ENCODE measurements around the gene PAOX. TPM values are rescaled to one million over a fixed set of nuclear protein-coding genes. Genes with fewer than 3 reads are reported as not detected.
"Not testable (repeated sequence)": the region's sequence is repeated elsewhere in the genome, so short reads cannot be mapped to it uniquely, and the experiment has no call there.

Gene PAOX
- total RNA-seq, 1 experiment from 2014 or later, result 1.2 TPM

- H3K36me3 Mint-ChIP-seq (ENCODE audit: insufficient read depth, unreplicated experiment), result no peaks in the 10 kb centered on the region
- no TSS peak for BruUV-seq (replicated peaks)
- intact Hi-C loops (cut with micrococcal nuclease), result no loop called here
- H3K9me3 Mint-ChIP-seq (ENCODE audit: unreplicated experiment), result no peaks in the 10 kb centered on the region
- no peaks in the 10 kb centered on the region for H3K4me1 Mint-ChIP-seq (ENCODE audit: insufficient read depth, unreplicated experiment)
- no peak for TF ChIP-seq CTCF (IDR thresholded peaks at IDR 0.05; ENCODE audit: unreplicated experiment)
- no peaks in the 10 kb centered on the region for H3K27me3 Mint-ChIP-seq (ENCODE audit: insufficient read depth, unreplicated experiment)
- ChIA-PET POLR2A (no interaction called here), CTCF (interaction anchor here (0.7 to 1.0 kb wide), 2 partner anchors 55 to 77 kb away, joined by 3 read pairs; no protein-coding TSS in a partner anchor)
- H3K27ac Mint-ChIP-seq (ENCODE audit: low read depth, unreplicated experiment), result no peak overlapping the region
- H3K4me3 Mint-ChIP-seq (ENCODE audit: unreplicated experiment), result no peak overlapping the region
- DNase-seq (ENCODE audit: unreplicated experiment), result no peak
These were observed 5.0 kb downstream of the PAOX start for GRCh38 chr10:133384071-133384470.

- CTCF ChIA-PET, result interaction anchor here (0.7 kb wide), 2 partner anchors 8 to 258 kb away, joined by 5 read pairs; no protein-coding TSS in a partner anchor
- no peaks in the 10 kb centered on the region for H3K4me1 Mint-ChIP-seq (ENCODE audit: insufficient read depth, unreplicated experiment)
- TF ChIP-seq CTCF (IDR thresholded peaks at IDR 0.05; ENCODE audit: unreplicated experiment), result no peak
- H3K27ac Mint-ChIP-seq (ENCODE audit: low read depth, unreplicated experiment), result no peak overlapping the region
- BruUV-seq (replicated peaks), result no TSS peak
- H3K9me3 Mint-ChIP-seq (ENCODE audit: unreplicated experiment), result no peaks in the 10 kb centered on the region
- no peaks in the 10 kb centered on the region for H3K36me3 Mint-ChIP-seq (ENCODE audit: insufficient read depth, unreplicated experiment)
- no peak overlapping the region for H3K4me3 Mint-ChIP-seq (ENCODE audit: unreplicated experiment)
- H3K27me3 Mint-ChIP-seq (ENCODE audit: insufficient read depth, unreplicated experiment), result no peaks in the 10 kb centered on the region
- no peak for DNase-seq (ENCODE audit: unreplicated experiment)
- POLR2A ChIA-PET, result interaction anchor here (0.7 to 2.2 kb wide), 2 partner anchors 8 to 27 kb away, joined by 3 to 4 read pairs; no protein-coding TSS in a partner anchor
- intact Hi-C loops (cut with micrococcal nuclease), result no loop called here
These were observed 6.2 kb downstream of the PAOX start for GRCh38 chr10:133385214-133385613.

GRCh38 chr10:133386951-133387350 lies 7.9 kb downstream of the PAOX start:
- BruUV-seq (replicated peaks); intact Hi-C loops (cut with micrococcal nuclease); H3K36me3 Mint-ChIP-seq (ENCODE audit: insufficient read depth, unreplicated experiment); H3K27ac Mint-ChIP-seq (ENCODE audit: low read depth, unreplicated experiment); H3K9me3 Mint-ChIP-seq (ENCODE audit: unreplicated experiment); H3K4me1 Mint-ChIP-seq (ENCODE audit: insufficient read depth, unreplicated experiment); H3K27me3 Mint-ChIP-seq (ENCODE audit: insufficient read depth, unreplicated experiment); DNase-seq (ENCODE audit: unreplicated experiment); H3K4me3 Mint-ChIP-seq (ENCODE audit: unreplicated experiment): not testable (repeated sequence)
- ChIA-PET CTCF (interaction anchor here (1.1 kb wide), 2 partner anchors 56 to 58 kb away, joined by 3 read pairs; no protein-coding TSS in a partner anchor), POLR2A (interaction anchor here (2.2 kb wide), 1 partner anchor 25 kb away, joined by 4 read pairs; no protein-coding TSS in a partner anchor)

- no peak for TF ChIP-seq CTCF (IDR thresholded peaks at IDR 0.05; ENCODE audit: unreplicated experiment)
- CTCF ChIA-PET, result no interaction called here
- no TSS peak for BruUV-seq (replicated peaks)
- no peak for DNase-seq (ENCODE audit: unreplicated experiment)
- no peak overlapping the region for H3K27ac Mint-ChIP-seq (ENCODE audit: low read depth, unreplicated experiment)
- H3K36me3 Mint-ChIP-seq (ENCODE audit: insufficient read depth, unreplicated experiment), result no peaks in the 10 kb centered on the region
- no peaks in the 10 kb centered on the region for H3K9me3 Mint-ChIP-seq (ENCODE audit: unreplicated experiment)
- no peak overlapping the region for H3K4me3 Mint-ChIP-seq (ENCODE audit: unreplicated experiment)
- intact Hi-C loops (cut with micrococcal nuclease), result no loop called here
- H3K27me3 Mint-ChIP-seq (ENCODE audit: insufficient read depth, unreplicated experiment), result no peaks in the 10 kb centered on the region
- no peaks in the 10 kb centered on the region for H3K4me1 Mint-ChIP-seq (ENCODE audit: insufficient read depth, unreplicated experiment)
- POLR2A ChIA-PET, result no interaction called here
These were observed 9.3 kb downstream of the PAOX start for GRCh38 chr10:133388236-133388972.

All from MCF 10A (cell line).